Cardiac fibroblast (primary cell): ENCODE measurements around the gene NUAK1.
"Not testable (repeated sequence)": the region's sequence is repeated elsewhere in the genome, so short reads cannot be mapped to it uniquely, and the experiment has no call there.

Experiments used
- DNase-seq, 2 donors: peaks; one replicate each; pipeline versions ENCODE4 v3.0.0 to v3.0.0-alpha.2; 2010; ENCODE audit warnings: low read depth in 2 of 2
- H3K4me3 ChIP-seq, 2 donors: replicated peaks in 1 of 2; 1 replicate in 1 of 2; 2 replicates in 1 of 2; pipeline ENCODE4 v1.5.1; 2011; ENCODE audit warnings: low read depth in 2 of 2, low read length in 2 of 2, mild to moderate bottlenecking in 2 of 2, moderate library complexity in 1 of 2
- TF ChIP-seq, protein P1 (sequence below): IDR thresholded peaks from one replicate; pipeline ENCODE4 v1.5.1; 2011; ENCODE audit warnings: low read depth, mild to moderate bottlenecking, low read length, inconsistent platforms

NUAK1 gene

DNA sequence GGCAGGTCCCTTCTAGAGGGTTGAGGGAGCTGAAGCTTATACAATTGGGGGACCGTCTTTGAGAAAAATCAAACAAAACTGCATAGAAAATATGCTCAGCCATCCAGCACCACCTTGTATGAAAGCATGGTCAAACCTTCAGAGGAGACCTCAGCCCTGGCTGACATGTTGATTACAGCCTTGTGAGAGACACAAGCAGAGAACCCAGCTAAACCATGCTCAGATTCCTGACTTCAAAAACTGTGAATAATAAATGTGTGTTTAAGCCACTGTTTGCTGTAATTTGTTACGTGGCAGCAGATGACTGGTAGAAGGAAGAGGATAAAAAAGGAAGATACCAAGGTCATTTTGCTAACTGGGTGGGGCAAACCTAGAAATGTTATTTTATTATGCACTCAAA lies 115.7 kb downstream of the NUAK1 start:
- TF ChIP-seq, protein P1, sequence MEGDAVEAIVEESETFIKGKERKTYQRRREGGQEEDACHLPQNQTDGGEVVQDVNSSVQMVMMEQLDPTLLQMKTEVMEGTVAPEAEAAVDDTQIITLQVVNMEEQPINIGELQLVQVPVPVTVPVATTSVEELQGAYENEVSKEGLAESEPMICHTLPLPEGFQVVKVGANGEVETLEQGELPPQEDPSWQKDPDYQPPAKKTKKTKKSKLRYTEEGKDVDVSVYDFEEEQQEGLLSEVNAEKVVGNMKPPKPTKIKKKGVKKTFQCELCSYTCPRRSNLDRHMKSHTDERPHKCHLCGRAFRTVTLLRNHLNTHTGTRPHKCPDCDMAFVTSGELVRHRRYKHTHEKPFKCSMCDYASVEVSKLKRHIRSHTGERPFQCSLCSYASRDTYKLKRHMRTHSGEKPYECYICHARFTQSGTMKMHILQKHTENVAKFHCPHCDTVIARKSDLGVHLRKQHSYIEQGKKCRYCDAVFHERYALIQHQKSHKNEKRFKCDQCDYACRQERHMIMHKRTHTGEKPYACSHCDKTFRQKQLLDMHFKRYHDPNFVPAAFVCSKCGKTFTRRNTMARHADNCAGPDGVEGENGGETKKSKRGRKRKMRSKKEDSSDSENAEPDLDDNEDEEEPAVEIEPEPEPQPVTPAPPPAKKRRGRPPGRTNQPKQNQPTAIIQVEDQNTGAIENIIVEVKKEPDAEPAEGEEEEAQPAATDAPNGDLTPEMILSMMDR, result no peak
- H3K4me3 ChIP-seq, result no peak overlapping the region
- no peak for DNase-seq

DNA sequence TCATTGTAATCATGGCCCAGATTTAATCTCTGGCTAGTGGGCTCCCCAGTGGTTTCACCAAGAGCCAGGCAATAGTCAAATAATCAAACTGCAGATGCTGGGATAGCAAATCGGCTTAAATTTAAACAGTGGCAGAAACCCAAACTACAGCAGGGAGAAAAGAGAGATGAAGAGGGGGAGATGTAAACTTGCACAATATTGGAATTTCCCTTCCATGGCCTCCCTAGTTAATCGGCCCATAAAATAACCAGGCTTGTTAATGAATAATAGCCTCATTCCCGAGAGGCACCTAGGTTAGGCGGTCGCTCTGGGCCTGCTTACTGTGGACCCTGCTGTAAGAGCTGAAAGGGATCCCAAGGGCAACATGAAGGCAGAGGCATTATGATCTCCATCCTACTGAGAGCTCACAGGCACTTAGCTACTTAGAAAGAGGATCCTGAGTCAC lies 116.2 kb downstream of the NUAK1 start:
- TF ChIP-seq, protein P1, result no peak
- H3K4me3 ChIP-seq, result no peak overlapping the region
- DNase-seq, result peak in 1 of 2 donors; percentile 50

DNA sequence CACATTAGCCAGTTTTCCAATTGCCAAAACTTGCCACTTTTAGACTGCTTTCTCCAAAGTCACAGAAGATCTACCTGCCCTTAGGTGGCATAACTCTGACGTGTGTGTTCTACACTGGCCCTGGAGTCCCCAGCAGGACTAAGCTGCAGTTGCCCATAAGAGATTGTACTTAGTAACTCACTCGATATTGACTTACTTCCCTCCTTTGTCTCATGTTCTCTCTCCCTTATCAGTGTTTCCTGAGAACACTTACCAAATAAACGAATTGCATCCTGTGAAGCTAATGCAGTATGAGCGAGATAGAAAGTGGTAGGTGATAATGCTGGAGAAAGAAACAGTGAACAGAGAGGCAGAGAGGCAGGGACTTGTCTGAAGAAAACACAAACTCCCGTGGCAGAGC lies 117.2 kb downstream of the NUAK1 start:
- TF ChIP-seq, protein P1, result no peak
- H3K4me3 ChIP-seq, result no peak overlapping the region
- DNase-seq, result peak in 1 of 2 donors; percentile 63

DNA sequence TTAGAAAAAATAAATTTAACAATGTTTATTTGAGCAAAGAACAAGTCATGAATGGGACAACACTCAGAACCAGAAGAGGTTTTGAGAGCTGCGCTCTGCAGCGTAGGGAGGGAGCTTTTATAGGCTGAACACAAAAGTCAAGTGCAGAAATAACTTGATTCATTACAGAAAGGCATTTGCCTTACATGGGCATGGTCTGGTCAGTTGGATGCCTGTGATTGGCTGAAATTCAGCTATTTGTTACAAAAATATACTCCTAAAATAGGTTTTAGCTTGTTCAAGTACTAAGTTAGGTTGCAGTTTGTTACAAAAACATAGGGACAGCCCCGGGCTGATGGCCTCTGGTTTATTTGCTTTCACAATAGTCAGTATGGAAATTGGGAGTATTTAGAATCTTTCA lies 118.0 kb downstream of the NUAK1 start:
- TF ChIP-seq, protein P1, result no peak
- no peak for DNase-seq

DNA sequence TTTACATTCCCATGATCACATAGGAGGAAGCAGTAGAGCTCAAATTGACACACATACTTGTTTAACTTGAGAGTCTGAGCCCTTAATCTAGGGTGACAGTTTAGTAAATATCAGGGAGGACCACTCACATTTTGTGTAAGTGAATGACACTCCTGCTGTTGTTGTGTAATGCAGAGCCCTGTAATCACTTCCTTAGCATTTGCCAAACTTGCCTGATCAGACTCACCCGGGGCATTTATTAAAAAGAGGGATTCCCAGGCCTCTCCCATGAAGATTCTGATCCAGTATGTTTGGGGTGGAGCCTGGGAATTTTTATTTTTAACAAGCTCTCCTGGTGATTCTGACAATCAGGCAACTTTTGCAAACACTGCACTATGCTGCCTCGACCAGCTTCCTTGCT lies 119.6 kb downstream of the NUAK1 start:
- no peak overlapping the region for H3K4me3 ChIP-seq
- TF ChIP-seq, protein P1, result no peak
- DNase-seq, result no peak

More for the DNA sequence above, 118.0 kb downstream of the NUAK1 start:
- H3K4me3 ChIP-seq, result no peak overlapping the region

DNA sequence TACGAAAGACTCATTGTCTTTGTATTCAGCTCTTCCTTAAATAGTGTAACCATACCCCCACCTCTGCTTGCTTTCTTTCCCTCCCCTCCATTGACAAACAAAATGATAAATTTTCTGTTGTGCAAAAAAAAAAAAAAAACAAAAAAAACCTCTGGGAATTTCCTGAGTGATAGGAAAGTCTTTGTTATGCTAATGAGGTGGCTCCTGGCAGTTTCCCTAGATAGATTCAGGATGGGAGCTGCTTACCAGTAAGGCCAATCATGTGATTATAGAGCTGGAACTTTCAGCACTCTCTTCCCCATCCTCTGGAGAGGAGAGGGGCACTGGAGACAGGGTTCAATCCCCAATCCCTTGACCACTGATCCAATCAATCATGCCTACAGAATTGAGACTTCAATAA lies 120.5 kb downstream of the NUAK1 start:
- TF ChIP-seq, protein P1, result no peak
- DNase-seq, result no peak
- H3K4me3 ChIP-seq, result no peak overlapping the region

DNA sequence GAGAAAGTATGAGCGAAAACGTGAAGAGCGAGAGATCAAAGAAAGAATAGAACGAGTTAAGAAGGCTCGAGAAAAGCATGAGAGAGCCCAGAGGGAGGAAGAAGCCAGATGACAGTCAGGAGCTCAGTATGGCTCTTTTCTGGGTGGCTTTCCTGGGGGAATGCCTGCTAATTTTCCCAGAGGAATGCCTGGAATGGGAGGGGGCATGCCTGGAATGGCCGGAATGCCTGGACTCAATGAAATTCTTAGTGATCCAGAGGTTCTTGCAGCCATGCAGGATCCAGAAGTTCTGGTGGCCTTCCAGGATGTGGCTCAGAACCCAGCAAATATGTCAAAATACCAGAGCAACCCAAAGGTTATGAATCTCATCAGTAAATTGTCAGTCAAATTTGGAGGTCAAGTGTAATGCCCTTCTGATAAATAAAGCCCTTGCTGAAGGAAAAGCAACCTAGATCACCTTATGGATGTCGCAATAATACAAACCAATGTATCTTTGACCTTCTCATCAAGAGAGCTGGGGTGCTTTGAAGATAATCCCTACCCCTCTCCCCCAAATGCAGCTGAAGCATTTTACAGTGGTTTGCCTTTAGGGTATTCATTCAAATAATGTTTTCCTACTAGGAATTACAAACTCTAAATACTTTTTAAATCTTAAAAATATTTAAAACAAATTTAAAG lies 122.0 kb downstream of the NUAK1 start:
- H3K4me3 ChIP-seq, DNase-seq: not testable (repeated sequence)
